Right atrium auricular region (tissue), 2 donors: Measurements from ENCODE around the gene LSP1. TPM values are rescaled to one million over a fixed set of nuclear protein-coding genes. Genes with fewer than 3 reads are reported as not detected.

Experiments
- DNase-seq: peaks from one replicate; pipeline ENCODE4 v3.0.0-alpha.2; 2019; ENCODE audit warnings: low spot score
- H3K27ac ChIP-seq, 2 donors: fragments of 200-600 bp; sonication (generic); 1 replicate in 1 of 2; 2 replicates in 1 of 2; pipeline ENCODE4 v1.5.1; 2016 to 2019
- H3K27me3 ChIP-seq, 2 donors: fragments of 200-600 bp; sonication (generic); one replicate each; pipeline versions ENCODE4 v1.5.1 to v1.6.0; 2017 to 2019
- H3K36me3 ChIP-seq: fragments of 200-600 bp; sonication (generic); one replicate; pipeline ENCODE4 v1.5.1; 2016
- H3K4me1 ChIP-seq, 2 donors: fragments of 200-600 bp; sonication (generic); one replicate each; pipeline versions ENCODE4 v1.5.1 to v1.6.0; 2017 to 2019
- H3K4me3 ChIP-seq, 2 donors: fragments of 200-600 bp; sonication (generic); 1 replicate in 1 of 2; 2 replicates in 1 of 2; pipeline ENCODE4 v1.5.1; 2017 to 2019; ENCODE audit warnings: mild to moderate bottlenecking in 1 of 2, moderate library complexity in 1 of 2
- H3K9me3 ChIP-seq, 2 donors: fragments of 200-600 bp; sonication (generic); one replicate each; pipeline ENCODE4 v1.5.1; 2019
- total RNA-seq, 2 donors: library from RNA; depleted of rRNA; stranded (reverse); fragments of >200 nt; gene quantifications; one replicate each; pipeline ENCODE4 v1.1.0, GENCODE V29; 2016
- TF ChIP-seq, protein P1 (sequence below), 2 donors: fragments of 200-600 bp; sonication (generic); IDR thresholded peaks; one replicate each; pipeline ENCODE4 v1.5.1; 2019; ENCODE audit warnings: antibody characterized with exemption in 2 of 2

LSP1 gene
- total RNA-seq, 2 donors from 2014 or later = 7.9 to 12.1 TPM

DNA sequence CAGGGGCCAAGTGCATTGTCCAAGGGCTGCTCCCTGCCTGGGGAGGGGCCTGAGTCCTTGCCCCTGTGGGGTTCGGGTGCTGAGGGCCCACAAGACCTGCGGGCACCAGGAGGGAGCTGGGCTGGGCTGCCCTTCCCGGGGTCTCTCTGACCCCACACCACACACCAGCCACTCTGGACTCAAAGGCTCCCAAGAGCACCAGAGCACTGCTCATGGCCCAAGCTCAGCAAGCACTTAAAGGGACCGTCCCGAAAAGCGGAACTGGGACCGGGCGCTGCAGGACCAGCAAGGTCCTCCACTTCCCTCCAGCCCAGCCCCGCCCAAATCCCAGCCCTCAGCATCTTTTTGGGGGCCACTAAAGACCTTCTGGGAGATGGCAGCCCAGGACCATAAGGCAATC lies 5.3 kb downstream of the LSP1 start:
- Histone ChIP-seq H3K27me3 (no peaks in the 10 kb centered on the region), H3K9me3 (no peaks in the 10 kb centered on the region), H3K4me3 (no peak overlapping the region), H3K4me1 (peaks cover 0 to 6% of the 10 kb centered on the region in 2 donors), H3K27ac (no peak overlapping the region), H3K36me3 (no peaks in the 10 kb centered on the region)
- no peak for DNase-seq
- TF ChIP-seq, protein P1, sequence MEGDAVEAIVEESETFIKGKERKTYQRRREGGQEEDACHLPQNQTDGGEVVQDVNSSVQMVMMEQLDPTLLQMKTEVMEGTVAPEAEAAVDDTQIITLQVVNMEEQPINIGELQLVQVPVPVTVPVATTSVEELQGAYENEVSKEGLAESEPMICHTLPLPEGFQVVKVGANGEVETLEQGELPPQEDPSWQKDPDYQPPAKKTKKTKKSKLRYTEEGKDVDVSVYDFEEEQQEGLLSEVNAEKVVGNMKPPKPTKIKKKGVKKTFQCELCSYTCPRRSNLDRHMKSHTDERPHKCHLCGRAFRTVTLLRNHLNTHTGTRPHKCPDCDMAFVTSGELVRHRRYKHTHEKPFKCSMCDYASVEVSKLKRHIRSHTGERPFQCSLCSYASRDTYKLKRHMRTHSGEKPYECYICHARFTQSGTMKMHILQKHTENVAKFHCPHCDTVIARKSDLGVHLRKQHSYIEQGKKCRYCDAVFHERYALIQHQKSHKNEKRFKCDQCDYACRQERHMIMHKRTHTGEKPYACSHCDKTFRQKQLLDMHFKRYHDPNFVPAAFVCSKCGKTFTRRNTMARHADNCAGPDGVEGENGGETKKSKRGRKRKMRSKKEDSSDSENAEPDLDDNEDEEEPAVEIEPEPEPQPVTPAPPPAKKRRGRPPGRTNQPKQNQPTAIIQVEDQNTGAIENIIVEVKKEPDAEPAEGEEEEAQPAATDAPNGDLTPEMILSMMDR (IDR thresholded peaks at IDR 0.05) = no peak

DNA sequence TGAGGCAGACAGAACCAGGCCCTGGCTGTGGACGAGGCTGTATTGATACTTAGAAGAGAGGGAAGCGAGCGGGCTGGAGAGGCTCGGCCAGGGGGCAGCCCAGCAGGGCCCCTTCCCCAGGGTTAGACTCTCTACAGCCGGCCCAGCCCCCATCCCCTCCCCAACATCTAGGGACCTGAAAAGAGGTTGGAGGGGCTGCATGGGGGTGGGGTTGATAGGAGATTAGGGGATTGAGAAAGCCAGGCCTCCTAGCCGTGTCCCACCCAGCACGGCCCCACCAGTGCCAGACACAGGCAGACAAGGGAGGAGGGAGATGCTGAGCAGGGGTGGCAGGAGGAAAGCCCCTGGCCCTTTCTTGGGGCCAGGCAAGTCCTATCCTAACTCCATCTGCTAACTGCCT lies 5.7 kb downstream of the LSP1 start:
- Histone ChIP-seq H3K36me3 (no peaks in the 10 kb centered on the region), H3K4me1 (peaks cover 0 to 11% of the 10 kb centered on the region in 2 donors), H3K4me3 (no peak overlapping the region), H3K27me3 (no peaks in the 10 kb centered on the region), H3K9me3 (no peaks in the 10 kb centered on the region), H3K27ac (no peak overlapping the region)
- DNase-seq = no peak
- TF ChIP-seq, protein P1 (IDR thresholded peaks at IDR 0.05) = no peak

DNA sequence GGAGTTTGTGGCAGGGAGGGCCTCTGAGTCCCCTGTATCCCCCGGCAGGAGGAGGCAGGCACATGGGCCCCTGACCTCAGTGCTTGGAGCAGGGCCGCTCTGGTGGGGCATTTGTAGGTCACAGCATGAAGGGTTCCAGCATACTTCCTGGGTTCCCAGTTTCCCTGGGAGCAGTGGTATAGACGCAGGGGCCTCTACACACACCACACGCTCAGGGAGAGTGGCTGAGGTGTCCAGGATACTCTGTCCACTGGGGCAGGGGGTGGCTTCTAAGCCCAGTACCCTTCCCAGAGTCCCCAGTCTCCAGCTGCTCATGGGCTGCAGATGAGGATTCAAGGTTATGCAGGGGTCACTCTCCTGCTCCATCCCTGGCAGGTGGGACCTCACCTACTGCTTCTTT lies 6.1 kb downstream of the LSP1 start:
- TF ChIP-seq, protein P1 (IDR thresholded peaks at IDR 0.05) = no peak

DNA sequence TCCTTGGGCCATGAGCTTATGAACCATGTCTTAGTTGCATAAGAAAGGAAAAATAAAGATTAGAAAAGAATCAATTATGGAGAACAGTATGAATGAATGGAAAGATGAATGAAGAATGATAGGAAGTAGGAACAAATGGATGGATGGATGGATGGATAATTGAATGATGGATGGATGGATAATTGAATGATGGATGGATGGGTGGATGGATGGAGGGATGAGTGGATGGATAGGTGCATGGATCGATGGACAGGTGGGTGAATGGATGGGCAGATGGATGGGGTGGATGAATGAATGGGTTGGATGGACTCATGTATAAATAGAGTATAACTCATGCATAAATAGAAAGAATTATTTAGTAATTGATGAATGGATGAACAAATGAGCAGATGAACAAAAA lies 7.2 kb downstream of the LSP1 start:
- Histone ChIP-seq H3K4me3 (no peak overlapping the region), H3K9me3 (no peaks in the 10 kb centered on the region), H3K4me1 (peaks cover 0 to 26% of the 10 kb centered on the region in 2 donors), H3K36me3 (no peaks in the 10 kb centered on the region), H3K27ac (no peak overlapping the region), H3K27me3 (no peaks in the 10 kb centered on the region)
- TF ChIP-seq, protein P1 (IDR thresholded peaks at IDR 0.05) = no peak
- DNase-seq = no peak

More for the DNA sequence above, 6.1 kb downstream of the LSP1 start:
- Histone ChIP-seq H3K9me3 (no peaks in the 10 kb centered on the region), H3K27me3 (no peaks in the 10 kb centered on the region), H3K4me1 (peaks cover 0 to 15% of the 10 kb centered on the region in 2 donors), H3K4me3 (no peak overlapping the region), H3K27ac (no peak overlapping the region), H3K36me3 (no peaks in the 10 kb centered on the region)
- DNase-seq = no peak

DNA sequence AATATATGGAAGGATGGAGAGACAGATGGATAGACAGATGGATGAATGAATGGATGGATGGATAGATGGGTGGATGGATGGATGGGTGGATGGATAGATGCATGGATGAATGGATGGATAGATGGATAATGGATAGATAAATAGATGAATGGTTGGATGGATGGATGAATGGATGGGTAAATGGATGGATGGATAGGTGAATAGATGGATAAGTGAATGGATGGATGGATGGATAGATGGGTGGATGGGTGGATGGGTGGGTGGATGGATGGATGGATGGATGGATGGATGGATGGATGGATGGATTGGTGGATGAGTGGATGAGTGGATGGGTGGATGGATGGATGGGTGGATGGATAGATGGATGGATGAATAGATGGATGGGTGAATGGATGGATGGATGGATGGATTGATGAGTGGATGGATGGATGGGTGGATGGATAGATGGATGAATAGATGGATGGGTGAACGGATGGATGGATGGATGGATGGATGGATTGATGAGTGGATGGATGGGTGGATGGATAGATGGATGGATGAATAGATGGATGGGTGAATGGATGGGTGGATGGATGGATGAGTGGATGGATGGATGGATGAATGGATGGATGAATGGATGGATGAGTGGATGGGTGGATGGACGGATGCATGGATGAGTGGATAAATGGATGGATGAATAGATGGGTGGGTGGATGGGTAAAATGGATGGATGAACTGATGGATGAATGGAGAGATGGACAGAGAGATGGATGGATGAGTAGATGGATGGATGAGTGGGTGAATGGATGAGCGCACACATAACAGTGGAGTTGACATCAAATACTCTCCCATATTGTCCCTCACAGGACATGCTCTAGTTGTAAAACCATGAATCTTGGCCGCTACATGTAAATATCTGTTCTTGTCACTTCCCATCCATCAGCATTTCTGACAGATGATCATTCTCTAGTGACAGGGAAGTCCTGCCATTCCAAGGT lies 8.8 kb downstream of the LSP1 start:
- Histone ChIP-seq H3K27me3 (no peaks in the 10 kb centered on the region), H3K4me1 (peaks cover 0 to 40% of the 10 kb centered on the region in 2 donors), H3K36me3 (no peaks in the 10 kb centered on the region), H3K9me3 (no peaks in the 10 kb centered on the region), H3K4me3 (no peak overlapping the region), H3K27ac (no peak overlapping the region)
- no peak for DNase-seq
- TF ChIP-seq, protein P1 (IDR thresholded peaks at IDR 0.05) = no peak
